OCI-LY7 (cell line): Measurements from ENCODE around the gene ADSS2. TPM values are rescaled to one million over a fixed set of nuclear protein-coding genes. Genes with fewer than 3 reads are reported as not detected.

Source experiments
- BruUV-seq: library from RNA; stranded (reverse); fragments of 400-500 nt; replicated peaks from 2 replicates; lab custom pipeline; 2021; lab: Mats Ljungman, UMichigan
- CTCF ChIA-PET: fragments of 300-600 bp; sonication (Branson Sonifier 250); formaldehyde crosslinking; loops from one replicate; lab custom pipeline; 2022; ENCODE audit warnings: antibody characterized with exemption; ENCODE audit not compliant: unreplicated experiment; lab: Charles Lee
- POLR2A ChIA-PET: fragments of 300-600 bp; sonication (Branson Sonifier 250); formaldehyde crosslinking; loops from one replicate; lab custom pipeline; 2022; ENCODE audit warnings: antibody characterized with exemption; lab: Charles Lee
- DNase-seq: peaks from one replicate; pipeline ENCODE4 v3.0.0-alpha.2; 2015; ENCODE audit warnings: low spot score
- H2AFZ ChIP-seq: fragments of 200-600 bp; sonication (generic), shearing (Covaris generic); 2 replicates; pipeline ENCODE4 v1.6.1; 2014; ENCODE audit warnings: mild to moderate bottlenecking, antibody characterized with exemption, low read length, moderate library complexity
- H3K27ac ChIP-seq: fragments of 200-600 bp; sonication (generic); 2 replicates; pipeline ENCODE4 v1.5.1; 2014; ENCODE audit warnings: mixed run types, low read depth, mild to moderate bottlenecking, moderate library complexity, low read length, inconsistent platforms; ENCODE audit not compliant: poor library complexity, severe bottlenecking
- H3K36me3 ChIP-seq: fragments of 200-600 bp; sonication (generic); 2 replicates; pipeline ENCODE4 v1.6.1; 2014; ENCODE audit warnings: mild to moderate bottlenecking, antibody characterized with exemption, low read length, moderate library complexity, mixed read lengths; ENCODE audit not compliant: insufficient read depth
- H3K4me1 ChIP-seq: fragments of 200-600 bp; sonication (generic); 2 replicates; pipeline ENCODE4 v1.5.1; 2014; ENCODE audit warnings: mild to moderate bottlenecking, low read length; ENCODE audit not compliant: insufficient read depth, poor library complexity, severe bottlenecking
- H3K4me2 ChIP-seq: fragments of 200-600 bp; sonication (generic); 2 replicates; pipeline ENCODE4 v1.6.1; 2014; ENCODE audit warnings: mild to moderate bottlenecking, low read length
- H3K4me3 ChIP-seq: fragments of 200-600 bp; sonication (generic); 2 replicates; pipeline ENCODE4 v1.5.1; 2014; ENCODE audit warnings: mild to moderate bottlenecking, low read depth, low read length; ENCODE audit not compliant: poor library complexity, severe bottlenecking
- H3K79me2 ChIP-seq: fragments of 200-600 bp; sonication (generic); 2 replicates; pipeline ENCODE4 v1.6.1; 2016; ENCODE audit warnings: low read depth, mild to moderate bottlenecking, low read length, moderate library complexity, mixed read lengths; ENCODE audit not compliant: insufficient read depth
- H3K9me2 ChIP-seq: fragments of 200-600 bp; sonication (generic); 2 replicates; pipeline ENCODE4 v1.6.1; 2016; ENCODE audit warnings: mild to moderate bottlenecking, low read length, mixed read lengths; ENCODE audit not compliant: insufficient read depth
- H3K9me3 ChIP-seq: fragments of 200-600 bp; sonication (generic); 2 replicates; pipeline ENCODE4 v1.6.1; 2014; ENCODE audit warnings: mild to moderate bottlenecking, mixed run types, low read length, mixed read lengths
- H4K20me1 ChIP-seq: fragments of 200-600 bp; sonication (generic); 2 replicates; pipeline ENCODE4 v1.6.1; 2014; ENCODE audit warnings: mild to moderate bottlenecking, antibody characterized with exemption, low read length, moderate library complexity, mixed read lengths; ENCODE audit not compliant: insufficient read depth
- EZH2phosphoT487 ChIP-seq: fragments of 200-600 bp; sonication (generic); IDR thresholded peaks from 2 replicates; pipeline ENCODE4 v1.6.1; 2018; ENCODE audit warnings: low read depth, borderline replicate concordance, mild to moderate bottlenecking, mixed run types, antibody characterized with exemption, low read length, moderate library complexity, mixed read lengths
- intact Hi-C: fragments of 100-400 bp; cut with micrococcal nuclease; formaldehyde crosslinking; loops from one replicate; pipeline ENCODE4 v1.10.0; 2022; ENCODE audit not compliant: unreplicated experiment
- total RNA-seq, 2 experiments: library from RNA; depleted of rRNA in 1 of 2; stranded (reverse); fragments of >200 nt in 1 of 2; shearing (Covaris generic) in 1 of 2; gene quantifications; 2 replicates each; pipeline ENCODE4 v1.2.3, GENCODE V29; 2014 to 2022
- TF ChIP-seq, protein P1 (sequence below): fragments of 200-600 bp; sonication (generic); conservative IDR thresholded peaks from 2 replicates; pipeline ENCODE4 v1.5.1; 2014; ENCODE audit warnings: mild to moderate bottlenecking, antibody characterized with exemption, low read length, moderate library complexity, mixed read lengths

ADSS2 gene
- total RNA-seq, 2 experiments from 2014 or later, result 35.2 to 54.6 TPM

DNA sequence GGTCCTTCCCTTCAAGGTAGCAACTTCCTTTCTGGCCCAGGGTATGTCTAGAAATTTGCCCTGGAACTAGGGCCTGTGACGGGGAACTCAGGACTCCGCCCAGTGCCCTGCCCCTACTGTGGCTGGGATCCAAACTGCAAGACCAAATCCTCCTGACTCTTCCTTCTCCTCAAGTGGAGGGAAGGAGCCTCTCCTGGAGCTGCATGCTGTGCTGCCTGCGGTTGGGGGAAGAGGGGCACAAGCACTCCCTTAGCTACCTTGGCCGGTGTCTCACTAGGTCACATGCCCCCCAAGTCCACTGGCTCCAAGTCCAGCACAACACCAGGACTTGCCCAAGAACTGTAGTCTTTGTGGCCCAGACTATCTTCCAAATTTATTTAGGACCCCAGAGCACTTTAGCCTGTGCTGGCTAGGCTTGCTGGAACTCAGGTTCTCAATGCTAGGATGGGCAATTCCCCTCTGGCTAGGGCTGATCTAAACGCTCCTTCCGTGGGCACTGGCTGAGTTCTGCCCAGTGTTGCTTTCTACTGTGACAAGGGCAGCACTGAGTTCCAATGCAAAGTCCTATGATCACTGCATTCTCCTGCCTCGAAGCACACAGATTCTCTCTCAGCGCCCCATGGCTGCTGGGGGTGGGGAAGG lies 12.2 kb downstream of the ADSS2 start:
- intact Hi-C loops, result loop anchor here (5.0 kb wide), 1 partner anchor 1177 kb away; no protein-coding TSS in a partner anchor
- no peaks in the 10 kb centered on the region for H3K9me2 ChIP-seq
- POLR2A ChIA-PET, result no interaction called here
- H3K9me3 ChIP-seq, result no peaks in the 10 kb centered on the region
- no peaks in the 10 kb centered on the region for H3K4me1 ChIP-seq
- no peak for DNase-seq
- no TSS peak for BruUV-seq
- peaks cover 55% of the 10 kb centered on the region for H3K36me3 ChIP-seq
- H3K4me2 ChIP-seq, result no peak overlapping the region
- TF ChIP-seq, protein P1, sequence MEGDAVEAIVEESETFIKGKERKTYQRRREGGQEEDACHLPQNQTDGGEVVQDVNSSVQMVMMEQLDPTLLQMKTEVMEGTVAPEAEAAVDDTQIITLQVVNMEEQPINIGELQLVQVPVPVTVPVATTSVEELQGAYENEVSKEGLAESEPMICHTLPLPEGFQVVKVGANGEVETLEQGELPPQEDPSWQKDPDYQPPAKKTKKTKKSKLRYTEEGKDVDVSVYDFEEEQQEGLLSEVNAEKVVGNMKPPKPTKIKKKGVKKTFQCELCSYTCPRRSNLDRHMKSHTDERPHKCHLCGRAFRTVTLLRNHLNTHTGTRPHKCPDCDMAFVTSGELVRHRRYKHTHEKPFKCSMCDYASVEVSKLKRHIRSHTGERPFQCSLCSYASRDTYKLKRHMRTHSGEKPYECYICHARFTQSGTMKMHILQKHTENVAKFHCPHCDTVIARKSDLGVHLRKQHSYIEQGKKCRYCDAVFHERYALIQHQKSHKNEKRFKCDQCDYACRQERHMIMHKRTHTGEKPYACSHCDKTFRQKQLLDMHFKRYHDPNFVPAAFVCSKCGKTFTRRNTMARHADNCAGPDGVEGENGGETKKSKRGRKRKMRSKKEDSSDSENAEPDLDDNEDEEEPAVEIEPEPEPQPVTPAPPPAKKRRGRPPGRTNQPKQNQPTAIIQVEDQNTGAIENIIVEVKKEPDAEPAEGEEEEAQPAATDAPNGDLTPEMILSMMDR, result no peak
- no peak for TF ChIP-seq EZH2phosphoT487
- peaks cover 64% of the 10 kb centered on the region for H3K79me2 ChIP-seq
- no peaks in the 10 kb centered on the region; the same call in 1 of the 2 replicates for H4K20me1 ChIP-seq
- no peak overlapping the region for H2AFZ ChIP-seq
- H3K27ac ChIP-seq, result no peak overlapping the region
- no peak overlapping the region for H3K4me3 ChIP-seq
- CTCF ChIA-PET, result no interaction called here

DNA sequence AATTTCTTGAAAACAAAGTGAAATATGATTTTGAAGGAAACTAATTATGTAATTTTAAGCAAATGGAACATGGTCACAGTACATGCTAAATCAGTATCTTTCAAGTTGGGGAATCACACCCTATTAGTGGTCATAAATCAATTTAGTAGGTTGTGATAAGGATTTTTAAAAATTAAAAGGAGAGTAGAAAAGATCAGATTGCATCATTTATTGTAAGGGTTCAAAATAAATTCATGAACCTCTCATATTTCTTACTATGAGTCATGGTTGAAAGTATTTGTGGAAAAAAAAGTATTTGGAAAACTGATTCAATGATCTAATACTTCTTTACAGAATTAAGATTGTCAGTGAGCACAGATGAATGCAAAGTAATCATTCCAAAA lies 14.6 kb downstream of the ADSS2 start:
- H3K4me2 ChIP-seq, result no peak overlapping the region
- H2AFZ ChIP-seq, result no peak overlapping the region
- H3K4me3 ChIP-seq, result no peak overlapping the region
- no peaks in the 10 kb centered on the region; the same call in 1 of the 2 replicates for H4K20me1 ChIP-seq
- ChIA-PET CTCF (no interaction called here), POLR2A (interaction anchor here (0.8 kb wide), 1 partner anchor 17 kb away, joined by 3 read pairs; no protein-coding TSS in a partner anchor)
- H3K79me2 ChIP-seq, result peaks cover 45% of the 10 kb centered on the region
- no peaks in the 10 kb centered on the region for H3K9me2 ChIP-seq
- peaks cover 56% of the 10 kb centered on the region for H3K36me3 ChIP-seq
- no peak for DNase-seq
- intact Hi-C loops, result loop anchor here (5.0 kb wide), 1 partner anchor 1175 kb away; no protein-coding TSS in a partner anchor
- H3K9me3 ChIP-seq, result no peaks in the 10 kb centered on the region
- TF ChIP-seq, protein P1, result no peak
- no peak for TF ChIP-seq EZH2phosphoT487
- BruUV-seq, result no TSS peak
- no peak overlapping the region for H3K27ac ChIP-seq
- H3K4me1 ChIP-seq, result no peaks in the 10 kb centered on the region
